GM06990 (cell line): ENCODE measurements around the gene TLK1.
A peak's percentile ranks its signal among the peaks of the same experiment; 100 is the strongest.
"Not testable (repeated sequence)": the region's sequence is repeated elsewhere in the genome, so short reads cannot be mapped to it uniquely, and the experiment has no call there.

Experiments
- DNase-seq: peaks from one replicate; pipeline ENCODE4 v3.0.0-alpha.2; 2011; ENCODE audit not compliant: insufficient read length; ENCODE audit errors: extremely low read depth
- H3K27me3 ChIP-seq: replicated peaks from 2 replicates; pipeline ENCODE4 v1.6.0; 2011; ENCODE audit warnings: low read length; ENCODE audit not compliant: control insufficient read depth, insufficient read depth
- H3K36me3 ChIP-seq: 2 replicates; pipeline ENCODE4 v1.5.1; 2011; ENCODE audit warnings: low read length; ENCODE audit not compliant: control insufficient read depth, insufficient read depth
- H3K4me3 ChIP-seq: replicated peaks from 2 replicates; pipeline ENCODE4 v1.5.1; 2011; ENCODE audit warnings: low read depth, mild to moderate bottlenecking, control low read depth, low read length
- CTCF ChIP-seq: IDR thresholded peaks from 2 replicates; pipeline ENCODE4 v1.5.1; 2011; ENCODE audit warnings: low read length, control low read depth, mild to moderate bottlenecking, inconsistent platforms; ENCODE audit not compliant: insufficient read depth, poor library complexity, severe bottlenecking

TLK1 gene

GRCh38 chr2:171095014-171095582, 65.6 kb downstream of the TLK1 start:
- peaks cover 1% of the 10 kb centered on the region for H3K36me3 ChIP-seq
- no peak overlapping the region; the same call in 1 of the 2 replicates for H3K4me3 ChIP-seq
- DNase-seq: no peak
- TF ChIP-seq CTCF: no peak
- H3K27me3 ChIP-seq: no peaks in the 10 kb centered on the region

GRCh38 chr2:171091517-171091916, 69.2 kb downstream of the TLK1 start:
- H3K36me3 ChIP-seq, H3K27me3 ChIP-seq, H3K4me3 ChIP-seq, DNase-seq: not testable (repeated sequence)

- H3K4me3 ChIP-seq: no peak overlapping the region
- H3K27me3 ChIP-seq: no peaks in the 10 kb centered on the region
- no peak for DNase-seq
- peaks cover 2% of the 10 kb centered on the region for H3K36me3 ChIP-seq
- no peak for TF ChIP-seq CTCF
Measured at GRCh38 chr2:171089489-171089888, 71.2 kb downstream of the TLK1 start.

- Histone ChIP-seq H3K27me3 (no peaks in the 10 kb centered on the region), H3K4me3 (no peak overlapping the region), H3K36me3 (peaks cover 2% of the 10 kb centered on the region)
- DNase-seq: no peak
- no peak for TF ChIP-seq CTCF
Measured at GRCh38 chr2:171088057-171088834, 72.4 kb downstream of the TLK1 start.

GRCh38 chr2:171087547-171087946, 73.1 kb downstream of the TLK1 start:
- no peak for TF ChIP-seq CTCF
- no peak overlapping the region for H3K4me3 ChIP-seq
- peaks cover 2% of the 10 kb centered on the region for H3K36me3 ChIP-seq
- no peaks in the 10 kb centered on the region for H3K27me3 ChIP-seq
- DNase-seq: no peak

GRCh38 chr2:171086352-171087290, 74.1 kb downstream of the TLK1 start:
- Histone ChIP-seq H3K36me3 (peaks cover 2% of the 10 kb centered on the region), H3K27me3 (no peaks in the 10 kb centered on the region), H3K4me3 (no peak overlapping the region)
- DNase-seq: peak; percentile 24
- peak; percentile 69 for TF ChIP-seq CTCF
